Neural cell (in vitro differentiated cells): ENCODE measurements around the gene VWC2. TPM values are rescaled to one million over a fixed set of nuclear protein-coding genes. Genes with fewer than 3 reads are reported as not detected.

Source experiments
- H2AFZ ChIP-seq: fragments of 200-600, 300-800 bp; sonication (generic), shearing (Covaris generic); 2 replicates; pipeline ENCODE4 v1.6.0; 2014; ENCODE audit warnings: low read depth, mild to moderate bottlenecking, antibody characterized with exemption, low read length, moderate library complexity
- H3F3A ChIP-seq: fragments of 200-600 bp; shearing (Covaris generic); 2 replicates; pipeline ENCODE4 v1.6.1; 2016; ENCODE audit warnings: mild to moderate bottlenecking, moderate library complexity, mixed read lengths, antibody characterized with exemption, low read length; ENCODE audit not compliant: insufficient read depth, poor library complexity, severe bottlenecking
- H3K27ac ChIP-seq: fragments of 200-600, 300-800 bp; sonication (generic), shearing (Covaris generic); 2 replicates; pipeline ENCODE4 v1.5.1; 2014; ENCODE audit warnings: mild to moderate bottlenecking, low read length, moderate library complexity
- H3K27me3 ChIP-seq: fragments of 300-800, 200-600 bp; sonication (generic), shearing (Covaris generic); 2 replicates; pipeline ENCODE4 v1.6.0; 2014; ENCODE audit warnings: mild to moderate bottlenecking, low read depth, low read length, moderate library complexity; ENCODE audit not compliant: insufficient read depth
- H3K36me3 ChIP-seq: fragments of 300-800, 200-600 bp; sonication (generic), shearing (Covaris generic); 2 replicates; pipeline ENCODE4 v1.5.1; 2014; ENCODE audit warnings: mild to moderate bottlenecking, antibody characterized with exemption, low read length, moderate library complexity; ENCODE audit not compliant: insufficient read depth
- H3K4me2 ChIP-seq: fragments of 300-800, 200-600 bp; sonication (generic), shearing (Covaris generic); 2 replicates; pipeline ENCODE4 v1.6.0; 2014; ENCODE audit warnings: mild to moderate bottlenecking, low read length
- H3K4me3 ChIP-seq: fragments of 300-800, 200-600 bp; sonication (generic), shearing (Covaris generic); 2 replicates; pipeline ENCODE4 v1.5.1; 2014; ENCODE audit warnings: mild to moderate bottlenecking, low read length, moderate library complexity
- H3K79me2 ChIP-seq: fragments of 200-600 bp; shearing (Covaris generic); replicated peaks from 2 replicates; pipeline ENCODE4 v1.6.0; 2014; ENCODE audit warnings: mild to moderate bottlenecking, low read length, moderate library complexity; ENCODE audit not compliant: insufficient read depth
- H3K9ac ChIP-seq: fragments of 300-800, 200-600 bp; sonication (generic), shearing (Covaris generic); 2 replicates; pipeline ENCODE4 v1.6.1; 2016; ENCODE audit warnings: mild to moderate bottlenecking, low read length, mixed read lengths
- H3K9me2 ChIP-seq: fragments of 200-600 bp; shearing (Covaris generic); 2 replicates; pipeline ENCODE4 v1.6.1; 2016; ENCODE audit warnings: mild to moderate bottlenecking, low read length, mixed read lengths; ENCODE audit not compliant: insufficient read depth
- H3K9me3 ChIP-seq: fragments of 200-600, 300-800 bp; sonication (generic), shearing (Covaris generic); 2 replicates; pipeline ENCODE4 v1.6.1; 2016; ENCODE audit warnings: mild to moderate bottlenecking, mixed run types, low read length, moderate library complexity, mixed read lengths
- H4K20me1 ChIP-seq: fragments of 200-600 bp; shearing (Covaris generic); 2 replicates; pipeline ENCODE4 v1.6.1; 2016; ENCODE audit warnings: mild to moderate bottlenecking, mixed run types; ENCODE audit not compliant: insufficient read depth
- EP300 ChIP-seq: fragments of 450-650 bp; conservative IDR thresholded peaks from 2 replicates; pipeline ENCODE4 v1.6.1; 2014; ENCODE audit warnings: antibody characterized with exemption, mild to moderate bottlenecking, moderate library complexity; ENCODE audit not compliant: poor library complexity, severe bottlenecking
- EZH2 ChIP-seq: fragments of 200-600, 300-800 bp; shearing (Covaris generic), sonication (generic); IDR thresholded peaks from 2 replicates; pipeline ENCODE4 v1.6.1; 2014; ENCODE audit warnings: antibody characterized with exemption, low read length, borderline replicate concordance, mild to moderate bottlenecking; ENCODE audit not compliant: insufficient read depth, poor library complexity, severe bottlenecking
- MXI1 ChIP-seq: fragments of 450-650 bp; conservative IDR thresholded peaks from 2 replicates; pipeline ENCODE4 v1.6.1; 2014; ENCODE audit warnings: antibody characterized with exemption, mild to moderate bottlenecking; ENCODE audit not compliant: poor library complexity, severe bottlenecking
- POLR2AphosphoS5 ChIP-seq: IDR thresholded peaks from 2 replicates; pipeline ENCODE4 v1.6.1; 2012
- RAD21 ChIP-seq: fragments of 450-650 bp; conservative IDR thresholded peaks from 2 replicates; pipeline ENCODE4 v1.6.1; 2014; ENCODE audit warnings: antibody characterized with exemption, mild to moderate bottlenecking, moderate library complexity
- SMC3 ChIP-seq: fragments of 450-650 bp; conservative IDR thresholded peaks from 2 replicates; pipeline ENCODE4 v1.6.1; 2014; ENCODE audit warnings: antibody characterized with exemption, mild to moderate bottlenecking, moderate library complexity; ENCODE audit not compliant: poor library complexity
- TAF1 ChIP-seq: IDR thresholded peaks from 2 replicates; pipeline ENCODE4 v1.6.1; 2012; ENCODE audit warnings: low read depth
- polyA plus RNA-seq: library from polyadenylated mRNA; depleted of rRNA; stranded (reverse); fragments of >200 nt; gene quantifications from 2 replicates; pipeline ENCODE4 v1.2.3, GENCODE V29; 2014
- TF ChIP-seq, protein P1 (sequence below): IDR thresholded peaks from 2 replicates; pipeline ENCODE4 v1.6.1; 2012; ENCODE audit warnings: borderline replicate concordance
- TF ChIP-seq, protein P2 (sequence below): fragments of 450-650 bp; IDR thresholded peaks from 2 replicates; pipeline ENCODE4 v1.5.1; 2014; ENCODE audit warnings: antibody characterized with exemption, mild to moderate bottlenecking, moderate library complexity; ENCODE audit not compliant: poor library complexity, severe bottlenecking

VWC2 gene
- polyA plus RNA-seq, 1 donor from 2014 or later: 4.6 TPM

DNA sequence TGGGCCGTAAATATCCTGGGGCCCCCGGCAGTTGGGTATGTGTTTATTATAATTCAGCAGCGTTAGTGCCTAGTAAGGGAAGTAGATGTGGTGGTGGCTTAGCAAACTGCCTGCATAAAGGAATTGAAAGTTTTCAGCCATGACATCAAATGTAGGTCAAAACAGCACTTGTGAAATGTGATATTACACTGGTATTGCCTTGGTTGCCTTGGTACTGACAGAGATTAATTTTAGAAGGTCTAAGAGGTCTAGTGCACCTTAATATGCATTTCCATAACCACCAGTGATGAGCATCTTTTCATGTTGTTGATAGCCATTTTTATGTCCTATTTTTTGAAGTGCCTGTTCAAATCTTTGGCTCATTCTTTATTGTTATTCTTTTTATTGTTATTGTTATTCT, 50.1 kb downstream of the VWC2 start (continued):
- TF ChIP-seq, protein P1, sequence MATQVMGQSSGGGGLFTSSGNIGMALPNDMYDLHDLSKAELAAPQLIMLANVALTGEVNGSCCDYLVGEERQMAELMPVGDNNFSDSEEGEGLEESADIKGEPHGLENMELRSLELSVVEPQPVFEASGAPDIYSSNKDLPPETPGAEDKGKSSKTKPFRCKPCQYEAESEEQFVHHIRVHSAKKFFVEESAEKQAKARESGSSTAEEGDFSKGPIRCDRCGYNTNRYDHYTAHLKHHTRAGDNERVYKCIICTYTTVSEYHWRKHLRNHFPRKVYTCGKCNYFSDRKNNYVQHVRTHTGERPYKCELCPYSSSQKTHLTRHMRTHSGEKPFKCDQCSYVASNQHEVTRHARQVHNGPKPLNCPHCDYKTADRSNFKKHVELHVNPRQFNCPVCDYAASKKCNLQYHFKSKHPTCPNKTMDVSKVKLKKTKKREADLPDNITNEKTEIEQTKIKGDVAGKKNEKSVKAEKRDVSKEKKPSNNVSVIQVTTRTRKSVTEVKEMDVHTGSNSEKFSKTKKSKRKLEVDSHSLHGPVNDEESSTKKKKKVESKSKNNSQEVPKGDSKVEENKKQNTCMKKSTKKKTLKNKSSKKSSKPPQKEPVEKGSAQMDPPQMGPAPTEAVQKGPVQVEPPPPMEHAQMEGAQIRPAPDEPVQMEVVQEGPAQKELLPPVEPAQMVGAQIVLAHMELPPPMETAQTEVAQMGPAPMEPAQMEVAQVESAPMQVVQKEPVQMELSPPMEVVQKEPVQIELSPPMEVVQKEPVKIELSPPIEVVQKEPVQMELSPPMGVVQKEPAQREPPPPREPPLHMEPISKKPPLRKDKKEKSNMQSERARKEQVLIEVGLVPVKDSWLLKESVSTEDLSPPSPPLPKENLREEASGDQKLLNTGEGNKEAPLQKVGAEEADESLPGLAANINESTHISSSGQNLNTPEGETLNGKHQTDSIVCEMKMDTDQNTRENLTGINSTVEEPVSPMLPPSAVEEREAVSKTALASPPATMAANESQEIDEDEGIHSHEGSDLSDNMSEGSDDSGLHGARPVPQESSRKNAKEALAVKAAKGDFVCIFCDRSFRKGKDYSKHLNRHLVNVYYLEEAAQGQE: no peak
- TF ChIP-seq RAD21: no peak

DNA sequence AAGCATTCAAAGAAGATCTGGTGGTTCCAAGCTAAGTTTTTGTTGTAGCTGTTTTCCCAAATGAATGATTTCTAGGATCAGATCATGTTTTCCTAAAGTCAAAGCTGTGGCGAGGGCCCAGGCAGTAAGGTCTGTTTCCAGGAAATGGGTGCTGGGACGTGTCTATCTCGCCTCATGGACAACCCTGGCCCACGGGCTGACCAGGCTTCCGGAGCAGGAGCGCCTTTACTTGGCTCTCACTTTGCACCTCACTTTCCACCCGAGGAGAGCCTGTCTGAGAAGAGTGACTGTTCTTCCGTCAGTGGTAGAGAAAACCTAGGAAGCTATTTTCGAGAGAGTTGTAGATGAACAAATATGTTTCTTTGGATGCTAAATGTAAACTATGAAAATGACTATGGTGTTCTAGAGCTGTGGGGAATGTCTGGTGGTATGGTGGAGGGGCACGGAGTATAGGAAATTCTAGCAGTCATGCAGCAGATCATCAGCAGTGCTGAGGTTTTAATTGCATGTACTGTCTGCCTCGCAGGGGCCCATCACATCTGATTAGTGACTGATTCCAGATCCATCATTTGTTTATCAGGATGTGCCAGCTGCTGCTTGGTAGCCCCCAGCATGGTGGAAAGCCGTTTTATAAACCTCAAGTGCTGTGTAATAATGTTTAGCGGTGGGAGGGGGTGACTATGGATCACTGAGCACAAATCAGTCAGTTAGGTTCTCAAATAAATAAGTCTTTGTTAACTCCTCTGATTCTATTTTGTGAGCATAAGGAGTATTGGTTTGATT, 66.6 kb downstream of the VWC2 start:
- H3K27me3 ChIP-seq: no peaks in the 10 kb centered on the region
- TF ChIP-seq EZH2 (no peak), TAF1 (no peak), SMC3 (no peak), POLR2AphosphoS5 (no peak), MXI1 (no peak), EP300 (no peak), RAD21 (no peak)
- TF ChIP-seq, protein P2, sequence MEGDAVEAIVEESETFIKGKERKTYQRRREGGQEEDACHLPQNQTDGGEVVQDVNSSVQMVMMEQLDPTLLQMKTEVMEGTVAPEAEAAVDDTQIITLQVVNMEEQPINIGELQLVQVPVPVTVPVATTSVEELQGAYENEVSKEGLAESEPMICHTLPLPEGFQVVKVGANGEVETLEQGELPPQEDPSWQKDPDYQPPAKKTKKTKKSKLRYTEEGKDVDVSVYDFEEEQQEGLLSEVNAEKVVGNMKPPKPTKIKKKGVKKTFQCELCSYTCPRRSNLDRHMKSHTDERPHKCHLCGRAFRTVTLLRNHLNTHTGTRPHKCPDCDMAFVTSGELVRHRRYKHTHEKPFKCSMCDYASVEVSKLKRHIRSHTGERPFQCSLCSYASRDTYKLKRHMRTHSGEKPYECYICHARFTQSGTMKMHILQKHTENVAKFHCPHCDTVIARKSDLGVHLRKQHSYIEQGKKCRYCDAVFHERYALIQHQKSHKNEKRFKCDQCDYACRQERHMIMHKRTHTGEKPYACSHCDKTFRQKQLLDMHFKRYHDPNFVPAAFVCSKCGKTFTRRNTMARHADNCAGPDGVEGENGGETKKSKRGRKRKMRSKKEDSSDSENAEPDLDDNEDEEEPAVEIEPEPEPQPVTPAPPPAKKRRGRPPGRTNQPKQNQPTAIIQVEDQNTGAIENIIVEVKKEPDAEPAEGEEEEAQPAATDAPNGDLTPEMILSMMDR: no peak
- TF ChIP-seq, protein P1: no peak
- no peak overlapping the region for H3K9ac ChIP-seq
- H3K9me2 ChIP-seq: no peaks in the 10 kb centered on the region
- H3F3A ChIP-seq: no peaks in the 10 kb centered on the region
- H3K4me3 ChIP-seq: no peak overlapping the region
- no peak overlapping the region for H3K4me2 ChIP-seq
- H4K20me1 ChIP-seq: no peaks in the 10 kb centered on the region
- H3K79me2 ChIP-seq: no peaks in the 10 kb centered on the region
- no peak overlapping the region for H3K27ac ChIP-seq
- H2AFZ ChIP-seq: no peak overlapping the region
- no peaks in the 10 kb centered on the region for H3K9me3 ChIP-seq
- no peaks in the 10 kb centered on the region for H3K36me3 ChIP-seq
